Karpas-422 (cell line): ENCODE measurements around the gene SPRY4. TPM values are rescaled to one million over a fixed set of nuclear protein-coding genes. Genes with fewer than 3 reads are reported as not detected.

Source experiments
- DNase-seq: peaks from one replicate; pipeline ENCODE4 v3.0.0-alpha.2; 2015
- H2AFZ ChIP-seq: fragments of 200-600 bp; sonication (generic); 2 replicates; pipeline ENCODE4 v1.6.1; 2014; ENCODE audit warnings: antibody characterized with exemption, low read length, mixed read lengths
- H3K27ac ChIP-seq: fragments of 200-600 bp; sonication (generic); 2 replicates; pipeline ENCODE4 v1.5.1; 2014; ENCODE audit warnings: mild to moderate bottlenecking, low read length, moderate library complexity
- H3K27me3 ChIP-seq: fragments of 200-600 bp; sonication (generic); 2 replicates; pipeline ENCODE4 v1.6.1; 2014; ENCODE audit warnings: low read length, mixed read lengths
- H3K36me3 ChIP-seq: fragments of 200-600 bp; sonication (generic); 2 replicates; pipeline ENCODE4 v1.6.1; 2014; ENCODE audit warnings: low read length, mixed read lengths; ENCODE audit not compliant: insufficient read depth
- H3K4me1 ChIP-seq: fragments of 200-600 bp; sonication (generic); 2 replicates; pipeline ENCODE4 v1.6.1; 2014; ENCODE audit warnings: mild to moderate bottlenecking, low read length, mixed read lengths
- H3K4me2 ChIP-seq: fragments of 200-600 bp; sonication (generic); 2 replicates; pipeline ENCODE4 v1.6.1; 2014; ENCODE audit warnings: low read length, low read depth, mild to moderate bottlenecking; ENCODE audit not compliant: poor library complexity, severe bottlenecking
- H3K4me3 ChIP-seq: fragments of 200-600 bp; sonication (generic); 2 replicates; pipeline ENCODE4 v1.5.1; 2014; ENCODE audit warnings: mild to moderate bottlenecking, antibody characterized with exemption, low read length, mixed read lengths
- H3K79me2 ChIP-seq: fragments of 200-600 bp; sonication (generic); 2 replicates; pipeline ENCODE4 v1.6.1; 2014; ENCODE audit warnings: mild to moderate bottlenecking, low read length, mixed read lengths
- H3K9ac ChIP-seq: fragments of 200-600 bp; sonication (generic); 2 replicates; pipeline ENCODE4 v1.6.0; 2014; ENCODE audit warnings: low read length
- H3K9me2 ChIP-seq: fragments of 200-600 bp; sonication (generic), shearing (Covaris generic); replicated peaks from 2 replicates; pipeline ENCODE4 v1.6.0; 2014; ENCODE audit warnings: mild to moderate bottlenecking, low read length, moderate library complexity; ENCODE audit not compliant: insufficient read depth
- H3K9me3 ChIP-seq: fragments of 300-700, 200-600 bp; sonication (generic); 2 replicates; pipeline ENCODE4 v1.6.1; 2014; ENCODE audit warnings: low read length, mixed read lengths
- H4K20me1 ChIP-seq: fragments of 200-600 bp; sonication (generic); 2 replicates; pipeline ENCODE4 v1.6.1; 2014; ENCODE audit warnings: mild to moderate bottlenecking, antibody characterized with exemption, low read length, low read depth; ENCODE audit not compliant: insufficient read depth
- total RNA-seq: library from RNA; depleted of rRNA; stranded (reverse); fragments of >200 nt; shearing (Covaris generic); gene quantifications from 2 replicates; pipeline ENCODE4 v1.2.3, GENCODE V29; 2014; ENCODE audit warnings: low replicate concordance

Gene SPRY4
- total RNA-seq, 1 experiment from 2014 or later: 0.26 TPM

GRCh38 chr5:142316051-142316450, 8.8 kb downstream of the SPRY4 start:
- H3K4me3 ChIP-seq: no peak overlapping the region
- no peaks in the 10 kb centered on the region for H3K79me2 ChIP-seq
- no peak overlapping the region for H3K27ac ChIP-seq
- no peak for DNase-seq
- H3K4me2 ChIP-seq: no peak overlapping the region
- no peak overlapping the region for H2AFZ ChIP-seq
- H4K20me1 ChIP-seq: 0 out of 2 replicates have a peak, but pooled peaks cover 10% of the 10 kb centered on the region
- no peak overlapping the region for H3K9ac ChIP-seq
- no peaks in the 10 kb centered on the region for H3K36me3 ChIP-seq
- H3K9me3 ChIP-seq: no peaks in the 10 kb centered on the region
- H3K4me1 ChIP-seq: peaks cover 15% of the 10 kb centered on the region
- no peaks in the 10 kb centered on the region for H3K27me3 ChIP-seq
- no peaks in the 10 kb centered on the region for H3K9me2 ChIP-seq

GRCh38 chr5:142315096-142315900, 9.5 kb downstream of the SPRY4 start:
- Histone ChIP-seq H3K4me1 (peaks cover 7% of the 10 kb centered on the region), H3K9ac (no peak overlapping the region), H3K36me3 (no peaks in the 10 kb centered on the region), H4K20me1 (0 out of 2 replicates have a peak, but pooled peaks cover 10% of the 10 kb centered on the region), H3K27ac (no peak overlapping the region), H3K9me2 (no peaks in the 10 kb centered on the region), H3K79me2 (no peaks in the 10 kb centered on the region), H3K9me3 (no peaks in the 10 kb centered on the region), H3K4me3 (no peak overlapping the region), H3K27me3 (no peaks in the 10 kb centered on the region), H2AFZ (no peak overlapping the region), H3K4me2 (no peak overlapping the region)
- no peak for DNase-seq

GRCh38 chr5:142314606-142315005, 10.2 kb downstream of the SPRY4 start:
- H3K79me2 ChIP-seq: no peaks in the 10 kb centered on the region
- H3K9me3 ChIP-seq: no peaks in the 10 kb centered on the region
- no peak overlapping the region for H3K4me3 ChIP-seq
- no peak for DNase-seq
- H3K27me3 ChIP-seq: no peaks in the 10 kb centered on the region
- no peak overlapping the region for H3K4me2 ChIP-seq
- H3K36me3 ChIP-seq: no peaks in the 10 kb centered on the region
- 0 out of 2 replicates have a peak, but pooled peaks cover 5% of the 10 kb centered on the region for H4K20me1 ChIP-seq
- H3K9ac ChIP-seq: no peak overlapping the region
- peaks cover 6% of the 10 kb centered on the region for H3K4me1 ChIP-seq
- no peak overlapping the region for H3K27ac ChIP-seq
- no peaks in the 10 kb centered on the region for H3K9me2 ChIP-seq
- no peak overlapping the region for H2AFZ ChIP-seq

- 0 out of 2 replicates have a peak, but pooled peaks cover 5% of the 10 kb centered on the region for H4K20me1 ChIP-seq
- H3K27me3 ChIP-seq: no peaks in the 10 kb centered on the region
- H2AFZ ChIP-seq: no peak overlapping the region
- H3K9me2 ChIP-seq: no peaks in the 10 kb centered on the region
- H3K79me2 ChIP-seq: no peaks in the 10 kb centered on the region
- H3K9ac ChIP-seq: no peak overlapping the region
- H3K4me3 ChIP-seq: no peak overlapping the region
- no peaks in the 10 kb centered on the region for H3K36me3 ChIP-seq
- no peak overlapping the region for H3K27ac ChIP-seq
- no peaks in the 10 kb centered on the region for H3K9me3 ChIP-seq
- H3K4me2 ChIP-seq: no peak overlapping the region
- H3K4me1 ChIP-seq: peaks cover 6% of the 10 kb centered on the region
- no peak for DNase-seq
These were observed 10.7 kb downstream of the SPRY4 start for GRCh38 chr5:142314109-142314508.

- H3K4me3 ChIP-seq: no peak overlapping the region
- no peak overlapping the region for H3K9ac ChIP-seq
- no peaks in the 10 kb centered on the region for H3K9me3 ChIP-seq
- no peak overlapping the region for H3K27ac ChIP-seq
- H3K4me2 ChIP-seq: no peak overlapping the region
- no peaks in the 10 kb centered on the region for H3K9me2 ChIP-seq
- H2AFZ ChIP-seq: no peak overlapping the region
- no peaks in the 10 kb centered on the region for H3K79me2 ChIP-seq
- H4K20me1 ChIP-seq: 0 out of 2 replicates have a peak, but pooled peaks cover 5% of the 10 kb centered on the region
- H3K27me3 ChIP-seq: no peaks in the 10 kb centered on the region
- no peaks in the 10 kb centered on the region for H3K36me3 ChIP-seq
- DNase-seq: no peak
- H3K4me1 ChIP-seq: peaks cover 6% of the 10 kb centered on the region
These were observed 11.1 kb downstream of the SPRY4 start for GRCh38 chr5:142313682-142314081.

- Histone ChIP-seq H3K9me3 (no peaks in the 10 kb centered on the region), H3K4me1 (peaks cover 6% of the 10 kb centered on the region), H3K9me2 (no peaks in the 10 kb centered on the region), H3K4me3 (no peak overlapping the region), H3K27me3 (no peaks in the 10 kb centered on the region), H3K79me2 (no peaks in the 10 kb centered on the region), H3K9ac (no peak overlapping the region), H2AFZ (no peak overlapping the region), H4K20me1 (0 out of 2 replicates have a peak, but pooled peaks cover 5% of the 10 kb centered on the region), H3K4me2 (no peak overlapping the region), H3K36me3 (no peaks in the 10 kb centered on the region), H3K27ac (no peak overlapping the region)
- no peak for DNase-seq
These were observed 11.5 kb downstream of the SPRY4 start for GRCh38 chr5:142313275-142313674.

- Histone ChIP-seq H3K9ac (no peak overlapping the region), H2AFZ (no peak overlapping the region), H4K20me1 (0 out of 2 replicates have a peak, but pooled peaks cover 5% of the 10 kb centered on the region), H3K27me3 (no peaks in the 10 kb centered on the region), H3K36me3 (no peaks in the 10 kb centered on the region), H3K9me3 (no peaks in the 10 kb centered on the region), H3K4me2 (no peak overlapping the region), H3K4me1 (peaks cover 6% of the 10 kb centered on the region), H3K79me2 (no peaks in the 10 kb centered on the region), H3K4me3 (no peak overlapping the region), H3K9me2 (no peaks in the 10 kb centered on the region), H3K27ac (no peak overlapping the region)
- no peak for DNase-seq
These were observed 12.4 kb downstream of the SPRY4 start for GRCh38 chr5:142312399-142312798.

GRCh38 chr5:142311725-142312124, 13.1 kb downstream of the SPRY4 start:
- Histone ChIP-seq H3K9me3 (no peaks in the 10 kb centered on the region), H3K4me1 (peaks cover 6% of the 10 kb centered on the region), H3K4me3 (no peak overlapping the region), H3K4me2 (no peak overlapping the region), H3K9ac (no peak overlapping the region), H2AFZ (no peak overlapping the region), H3K79me2 (no peaks in the 10 kb centered on the region), H3K9me2 (no peaks in the 10 kb centered on the region), H3K27me3 (no peaks in the 10 kb centered on the region), H4K20me1 (no peaks in the 10 kb centered on the region), H3K27ac (no peak overlapping the region), H3K36me3 (no peaks in the 10 kb centered on the region)
- DNase-seq: no peak
